CD4-positive, alpha-beta T cell treated with Interleukin-21 for 1 hour (primary cell): ENCODE results near the gene CTNNA2.
A peak's percentile ranks its signal among the peaks of the same experiment; 100 is the strongest.
"Not testable (repeated sequence)": the region's sequence is repeated elsewhere in the genome, so short reads cannot be mapped to it uniquely, and the experiment has no call there.

ENCODE experiments used
- DNase-seq: peaks from one replicate; pipeline ENCODE4 v3.0.0-alpha.2; 2020

CTNNA2 gene

DNA sequence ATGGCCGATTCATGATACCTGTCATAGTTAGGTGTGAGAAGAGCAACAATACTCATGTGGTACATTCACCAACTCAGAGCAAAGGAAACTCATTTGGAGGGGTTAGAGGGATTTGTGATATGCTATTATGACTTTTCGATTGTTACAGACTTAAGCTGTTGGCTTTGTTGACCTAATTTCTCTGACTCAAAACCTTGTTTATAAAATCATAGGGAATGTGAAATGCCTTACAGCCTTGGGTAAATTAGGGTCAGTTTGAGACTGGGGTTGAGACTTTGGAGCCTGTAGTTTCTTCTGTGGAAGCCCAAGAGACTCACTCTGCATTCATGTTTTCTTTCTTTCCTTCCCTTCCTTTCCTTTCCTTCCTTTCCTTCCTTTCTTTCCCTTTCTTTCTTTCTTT, 529.8 kb downstream of the CTNNA2 start:
- DNase-seq = no peak

DNA sequence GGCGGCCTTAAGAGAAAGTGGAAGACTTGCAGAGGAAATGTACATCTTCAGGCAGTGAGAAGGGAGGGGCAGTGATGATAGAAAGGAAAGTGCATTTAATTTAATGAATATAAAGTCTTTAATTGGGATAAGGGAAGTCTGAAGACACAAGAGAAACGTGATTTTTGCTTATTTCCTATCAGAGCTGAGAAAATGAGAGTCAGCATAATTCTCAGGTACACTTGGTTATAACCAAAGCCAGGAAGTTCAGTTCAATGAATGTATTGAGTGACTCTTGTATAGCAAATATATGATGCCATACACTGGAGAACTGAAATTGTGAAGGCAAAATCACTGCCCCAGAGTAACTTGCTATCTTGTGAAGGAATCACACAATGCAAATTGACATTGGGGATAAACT, 535.4 kb downstream of the CTNNA2 start:
- DNase-seq = no peak

DNA sequence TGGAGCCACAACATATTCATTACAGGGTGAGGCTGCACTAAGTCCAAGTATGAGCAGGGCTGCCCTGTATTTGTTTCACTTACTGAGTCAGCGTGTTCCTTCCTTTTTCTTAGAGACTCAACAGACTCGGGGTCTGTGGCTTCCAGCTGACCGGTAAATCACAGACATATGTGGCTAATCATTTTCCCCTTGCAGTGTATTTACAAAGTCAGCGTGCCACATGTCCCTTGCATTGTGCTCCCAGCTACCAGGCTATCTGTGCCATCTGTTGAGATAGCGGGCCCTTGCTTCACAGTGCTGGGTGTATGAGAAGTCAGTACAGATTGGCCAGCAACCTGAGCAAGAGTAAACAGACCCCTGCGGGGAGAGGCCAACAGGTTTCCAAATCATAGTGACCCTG, 537.4 kb downstream of the CTNNA2 start:
- no peak for DNase-seq

DNA sequence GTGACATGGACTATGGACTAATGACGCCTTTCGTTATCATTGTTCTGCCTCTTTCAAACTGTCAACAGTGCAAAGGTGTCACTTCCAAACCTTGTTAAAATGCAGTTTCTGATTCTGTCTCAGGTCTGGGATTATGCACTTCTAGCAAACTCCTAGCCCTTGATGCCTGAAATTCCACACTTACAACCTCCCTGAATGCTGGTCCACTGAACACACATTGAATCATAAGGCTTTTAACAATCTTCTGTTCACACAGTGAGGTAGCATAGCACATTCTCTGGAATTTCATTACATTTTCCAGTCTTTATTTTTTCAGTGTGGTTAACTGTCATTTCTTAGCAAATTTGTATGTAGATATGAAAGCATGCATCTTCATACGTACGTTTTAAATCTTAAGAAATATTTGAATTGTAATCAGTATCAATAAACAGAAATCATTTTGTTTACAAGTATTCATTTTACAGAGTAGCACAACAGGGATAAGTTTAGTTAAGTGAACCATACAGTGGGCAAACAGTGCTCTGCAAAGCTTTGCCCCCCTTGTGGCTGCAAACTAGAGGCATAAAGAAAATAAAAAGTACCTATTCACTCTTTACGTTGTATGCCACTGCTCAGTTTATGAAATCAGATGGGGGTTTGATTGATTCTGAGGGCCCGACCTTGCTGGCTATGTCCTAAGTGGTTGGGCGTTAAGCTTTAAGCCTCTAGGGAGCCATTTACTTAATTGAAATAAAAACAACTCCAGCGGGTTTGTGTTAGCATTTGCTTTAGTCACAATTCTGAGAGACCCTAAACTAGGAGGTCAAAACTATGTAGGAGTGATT, 540.9 kb downstream of the CTNNA2 start:
- DNase-seq = no peak

DNA sequence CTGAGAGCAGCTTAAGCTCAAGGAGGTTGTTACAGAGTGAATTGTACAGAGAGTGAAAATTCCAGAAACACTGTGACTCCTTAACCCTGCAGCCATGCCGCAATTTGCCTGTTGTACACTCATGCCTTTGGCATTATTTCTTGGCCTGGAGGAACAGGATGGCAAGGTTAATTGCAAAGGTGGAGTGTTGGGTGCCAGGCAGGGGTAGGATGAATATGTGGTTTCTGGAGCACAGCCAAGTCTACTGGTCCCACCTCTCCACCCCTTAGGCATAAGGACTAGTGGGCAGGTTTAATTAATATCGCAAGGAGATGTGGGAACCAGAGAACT, 541.5 kb downstream of the CTNNA2 start:
- DNase-seq = no peak

DNA sequence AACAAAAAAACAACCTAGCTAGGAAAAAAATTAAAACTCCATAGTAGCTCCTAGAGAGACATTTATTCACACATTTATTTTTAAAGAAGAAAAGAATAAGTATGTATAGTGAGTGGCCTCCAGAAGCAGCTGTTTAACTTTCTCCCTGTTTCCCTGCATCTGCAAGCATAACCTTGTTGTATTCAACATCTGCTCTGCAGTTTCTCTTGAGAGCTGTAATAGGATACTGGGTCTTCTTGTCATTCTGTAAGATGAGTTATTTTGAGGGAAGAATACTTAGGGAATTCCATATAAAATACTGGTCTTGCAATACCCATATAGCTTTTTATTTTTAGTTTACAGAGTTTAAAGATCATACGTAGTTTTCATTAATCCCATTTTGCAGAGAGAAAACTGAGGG, 545.1 kb downstream of the CTNNA2 start:
- DNase-seq = no peak

DNA sequence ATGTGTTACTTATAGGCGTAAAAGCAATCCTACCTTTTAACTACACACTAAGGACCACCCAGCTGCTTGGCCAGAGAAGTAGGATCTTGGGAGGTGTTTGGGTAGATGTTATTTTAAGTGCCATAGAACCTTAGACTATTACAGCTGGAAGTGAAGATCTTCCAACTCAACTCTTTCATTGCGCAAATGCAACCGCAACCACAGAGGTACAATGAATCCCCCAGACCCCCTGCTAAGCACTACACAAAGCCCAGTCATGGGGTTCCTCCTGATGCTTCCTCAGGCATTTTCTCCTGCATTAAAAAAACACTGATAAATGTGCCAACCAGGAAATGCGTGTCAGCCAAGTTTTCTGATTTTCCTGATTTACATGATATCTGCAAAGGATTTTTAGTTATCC, 545.7 kb downstream of the CTNNA2 start:
- no peak for DNase-seq

DNA sequence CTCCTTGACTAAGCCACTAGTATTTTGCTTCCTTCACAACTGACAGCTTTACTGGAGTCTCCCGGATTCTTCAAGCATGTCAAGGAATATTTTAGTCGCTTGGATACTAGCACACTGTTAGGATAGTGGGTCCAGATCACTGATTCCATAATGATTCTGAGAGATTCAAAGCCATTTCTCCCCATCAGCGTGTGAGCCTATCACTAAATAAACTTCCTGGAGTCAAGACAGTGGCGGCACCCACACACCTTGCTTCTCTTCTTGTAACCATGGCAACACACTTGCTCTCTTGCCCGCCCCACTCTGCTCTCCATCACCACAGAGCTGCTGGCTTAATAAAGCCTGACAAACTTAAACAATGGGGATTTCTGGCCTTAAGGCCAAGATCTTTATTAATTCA, 546.6 kb downstream of the CTNNA2 start:
- DNase-seq = no peak

DNA sequence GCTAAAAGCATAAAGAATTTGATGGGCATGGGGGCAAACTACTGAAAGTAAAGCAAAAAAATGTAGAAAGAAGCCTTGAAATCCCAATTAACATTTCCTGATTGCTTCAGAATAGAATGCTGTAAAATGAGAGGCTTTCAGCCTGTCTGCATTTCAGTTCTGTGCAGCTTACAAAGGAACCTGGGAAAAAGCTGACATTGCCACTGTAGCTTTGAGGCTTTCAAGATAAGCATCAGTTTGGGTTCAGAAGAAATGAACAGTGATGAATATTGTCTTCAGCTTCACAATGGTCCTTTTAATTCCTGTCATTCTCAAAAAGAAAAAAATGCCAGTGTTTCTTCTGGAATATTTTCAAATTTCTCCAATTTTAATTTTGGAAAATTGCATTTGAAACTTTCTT, 549.0 kb downstream of the CTNNA2 start:
- DNase-seq = no peak

DNA sequence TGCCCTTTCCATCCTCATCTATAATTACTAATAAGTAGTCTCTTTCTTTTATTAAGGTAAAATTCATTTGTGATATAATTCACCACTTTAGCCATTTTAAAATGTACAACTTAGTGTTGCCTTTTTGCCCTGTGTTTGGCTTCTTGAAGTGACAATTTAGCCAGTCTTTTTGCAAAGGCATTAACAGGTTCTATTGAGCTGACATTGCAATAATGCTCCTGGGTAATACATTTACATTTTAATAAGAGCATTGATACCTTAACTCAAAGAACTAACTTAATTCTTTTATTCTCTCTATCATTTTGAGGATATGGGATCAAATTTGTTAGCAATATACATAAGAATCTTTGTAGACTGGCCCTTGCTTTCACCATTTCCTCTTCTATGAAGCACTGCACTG, 549.4 kb downstream of the CTNNA2 start:
- no peak for DNase-seq

DNA sequence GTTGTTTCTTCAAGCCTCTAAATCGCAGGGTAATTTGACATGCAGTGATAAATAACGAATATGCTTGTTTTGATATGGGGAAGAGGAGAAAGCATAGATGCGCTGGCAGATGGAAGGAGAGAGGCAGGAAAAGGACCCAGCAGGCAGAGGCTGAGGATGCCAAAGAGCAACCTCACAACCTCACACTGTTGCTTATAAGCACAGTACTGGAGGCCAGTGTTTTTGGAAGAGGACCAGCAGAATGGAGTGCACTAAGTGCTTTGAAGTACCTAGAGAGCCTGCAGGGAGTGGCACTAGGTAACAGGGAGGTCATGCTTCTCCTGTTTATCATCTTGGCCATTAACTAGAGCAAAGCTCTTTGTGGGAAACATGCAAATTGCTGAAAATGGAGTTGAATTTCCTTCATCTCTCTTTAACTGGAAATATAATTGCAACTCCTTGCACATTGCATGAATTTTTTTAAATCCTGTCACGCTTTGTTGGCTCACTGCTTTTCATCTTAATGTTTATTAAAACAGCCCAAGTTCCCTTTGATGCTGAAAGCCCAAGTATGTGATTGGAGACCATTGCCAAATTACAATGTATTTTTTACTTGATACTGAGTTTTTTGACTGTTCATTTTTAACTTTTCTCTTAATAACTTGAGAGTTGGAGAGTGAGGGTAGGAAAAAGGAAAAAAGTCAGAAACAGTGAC, 555.3 kb downstream of the CTNNA2 start:
- no peak for DNase-seq

DNA sequence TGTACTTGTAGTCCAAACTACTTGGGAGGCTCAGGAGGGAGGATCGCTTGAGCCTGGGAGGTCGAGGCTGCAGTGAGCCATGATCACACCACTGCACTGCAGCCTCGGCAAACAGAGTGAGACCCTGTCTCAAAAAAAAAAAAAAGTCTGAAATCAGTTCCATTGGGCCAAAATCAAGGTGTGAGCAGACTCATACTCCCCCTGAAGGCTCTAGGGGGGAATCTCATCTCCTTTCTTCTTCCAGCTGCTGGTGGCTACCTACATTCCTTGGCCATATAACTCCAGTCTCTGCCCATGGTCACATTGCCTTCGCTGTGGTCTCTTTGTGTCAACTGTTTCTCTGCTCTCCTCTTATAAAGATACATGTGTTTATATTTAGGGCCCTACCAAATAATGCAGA, 557.7 kb downstream of the CTNNA2 start:
- DNase-seq = no peak

DNA sequence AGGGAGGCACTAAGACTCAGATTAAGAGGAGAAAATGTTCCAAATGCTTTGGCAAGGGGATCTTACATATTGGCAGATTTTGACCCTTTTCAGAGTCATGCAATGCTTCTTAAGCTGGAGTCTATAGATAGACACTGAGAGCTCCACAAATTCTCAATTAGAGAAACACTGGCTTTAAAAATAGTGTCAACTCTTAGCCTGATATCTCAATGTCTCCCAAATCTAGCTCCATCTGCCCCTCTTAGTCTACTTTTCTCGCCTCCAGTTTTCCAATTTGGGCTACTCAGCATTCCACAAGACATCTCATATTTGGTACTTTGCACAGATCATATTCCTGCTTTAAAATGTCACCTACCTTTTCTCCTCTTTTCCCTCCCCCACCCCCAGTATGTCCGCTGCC, 559.1 kb downstream of the CTNNA2 start:
- no peak for DNase-seq

DNA sequence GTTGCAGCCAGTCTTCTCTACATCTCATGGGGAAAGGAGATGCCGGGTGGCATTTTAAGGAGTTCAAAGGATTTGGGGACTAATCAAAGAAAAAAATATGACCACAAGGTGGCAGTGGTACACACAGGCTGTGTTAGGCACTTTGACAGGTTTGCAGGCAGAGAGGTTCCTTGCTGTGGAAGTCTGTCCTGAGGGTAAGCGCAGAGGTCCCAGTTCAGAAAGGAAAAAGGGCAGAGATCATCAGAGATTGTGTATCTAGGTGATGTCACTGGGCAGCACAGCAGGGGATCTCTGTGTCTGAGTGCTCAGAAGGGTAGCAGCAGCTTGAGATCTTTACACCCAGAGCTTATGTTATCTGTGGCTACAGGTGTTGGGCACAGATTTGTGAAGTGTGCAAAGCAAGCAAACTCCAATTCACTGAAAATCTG, 560.3 kb downstream of the CTNNA2 start:
- DNase-seq = peak; percentile 16

DNA sequence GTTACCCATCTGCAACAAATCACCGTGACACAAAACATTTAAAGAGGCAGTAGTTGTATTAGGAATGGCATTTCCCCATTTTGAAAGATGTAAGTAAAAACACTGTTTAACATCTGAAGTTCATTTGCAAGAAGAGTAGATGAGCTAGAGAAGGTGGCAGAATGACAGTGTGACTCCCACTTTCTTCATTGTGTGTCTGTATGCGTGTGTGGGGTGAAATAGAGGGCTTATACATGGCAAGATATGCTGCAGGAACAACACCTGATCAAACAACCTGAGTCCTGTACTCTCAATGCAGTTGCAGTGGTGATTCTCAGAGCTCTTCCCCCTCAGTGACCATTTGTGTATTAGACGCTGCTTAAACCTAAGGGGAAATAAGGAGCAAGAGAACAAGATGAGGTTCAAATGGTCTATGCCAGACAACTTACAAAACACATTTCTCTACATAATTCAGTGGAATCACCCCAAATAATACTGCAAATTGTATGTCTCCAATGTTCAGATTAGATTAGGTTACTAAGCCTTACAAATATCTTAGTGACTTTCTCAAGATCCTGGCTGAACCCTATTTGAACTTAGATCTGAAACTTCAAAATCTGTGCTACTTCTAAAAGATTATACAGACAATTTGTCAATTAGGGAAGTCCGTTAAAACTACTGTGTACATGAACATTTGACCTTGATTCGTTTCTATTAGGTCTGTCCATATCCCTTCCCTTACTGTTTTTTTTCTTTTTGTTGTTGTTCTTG, 561.6 kb downstream of the CTNNA2 start:
- no peak for DNase-seq

DNA sequence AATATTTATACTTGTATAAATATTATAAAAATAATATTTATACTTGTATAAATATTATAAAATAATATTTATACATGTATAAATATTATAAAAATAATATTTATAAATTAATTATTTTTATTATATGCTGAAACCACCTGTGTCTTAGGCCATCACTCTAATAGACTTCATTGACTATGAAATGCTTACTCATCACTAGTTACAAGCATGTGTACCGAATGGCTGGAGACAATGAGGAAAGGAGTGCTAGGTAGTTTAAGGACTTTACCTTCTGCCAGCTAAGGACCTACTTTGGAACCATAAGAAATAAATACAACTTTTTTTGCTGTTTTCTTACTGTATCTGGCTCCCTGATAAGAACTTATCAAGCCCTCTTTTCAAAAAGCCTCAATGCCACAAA, 562.9 kb downstream of the CTNNA2 start:
- DNase-seq = no peak

DNA sequence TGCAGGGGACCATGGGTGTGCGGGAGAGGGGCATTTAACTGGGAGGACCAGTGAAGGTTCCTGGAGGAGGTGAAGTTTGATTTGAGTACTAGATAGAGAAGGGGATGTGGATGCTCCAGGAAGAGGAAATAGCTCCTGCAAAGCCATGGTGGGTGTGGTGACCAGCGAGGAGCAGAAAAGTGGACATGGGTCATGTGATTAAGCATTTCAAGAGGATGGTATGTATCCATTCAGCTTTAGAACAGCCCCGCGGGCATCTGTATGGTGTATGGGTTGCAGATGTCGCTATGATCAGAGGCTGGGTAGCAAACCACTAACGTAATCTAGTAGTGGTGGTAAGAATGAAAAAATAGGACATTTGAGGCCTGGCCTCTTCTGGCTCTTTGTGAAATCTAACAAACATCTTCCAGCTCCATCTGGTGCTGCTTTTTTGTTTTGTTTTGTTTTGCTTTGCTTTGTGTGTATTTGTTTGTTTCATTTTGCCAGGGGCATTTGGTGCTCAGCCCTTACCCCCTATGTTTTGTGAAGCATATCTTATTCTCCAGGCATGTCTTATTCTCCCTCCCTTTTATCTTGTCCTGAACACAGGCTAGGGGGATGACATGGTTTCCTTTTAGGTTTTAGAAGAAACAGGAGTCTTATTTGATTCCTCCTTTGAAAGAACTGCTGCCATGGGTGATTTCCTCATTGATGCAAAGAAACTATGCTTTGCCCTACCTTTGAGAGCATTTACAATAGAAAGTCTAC, 565.6 kb downstream of the CTNNA2 start:
- DNase-seq = no peak

DNA sequence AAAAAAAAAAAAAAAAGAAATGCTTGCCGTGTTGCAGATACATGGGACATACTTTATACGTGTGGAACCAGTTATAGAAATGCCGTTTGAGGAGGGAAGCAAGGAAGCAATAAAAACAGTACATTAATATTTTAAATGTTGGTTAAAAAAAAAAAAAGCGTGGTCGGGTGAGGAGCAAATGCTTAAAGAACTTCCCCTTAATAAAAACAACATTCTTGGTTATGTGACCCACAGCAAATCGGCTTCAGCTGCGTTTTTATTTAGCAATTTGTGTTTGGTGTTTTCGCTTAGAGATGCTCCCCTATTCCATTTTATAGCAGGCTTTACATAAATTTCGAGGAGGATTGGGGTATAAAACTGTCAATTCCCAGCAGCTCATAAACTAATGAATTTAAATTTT, 568.1 kb downstream of the CTNNA2 start:
- DNase-seq = no peak

DNA sequence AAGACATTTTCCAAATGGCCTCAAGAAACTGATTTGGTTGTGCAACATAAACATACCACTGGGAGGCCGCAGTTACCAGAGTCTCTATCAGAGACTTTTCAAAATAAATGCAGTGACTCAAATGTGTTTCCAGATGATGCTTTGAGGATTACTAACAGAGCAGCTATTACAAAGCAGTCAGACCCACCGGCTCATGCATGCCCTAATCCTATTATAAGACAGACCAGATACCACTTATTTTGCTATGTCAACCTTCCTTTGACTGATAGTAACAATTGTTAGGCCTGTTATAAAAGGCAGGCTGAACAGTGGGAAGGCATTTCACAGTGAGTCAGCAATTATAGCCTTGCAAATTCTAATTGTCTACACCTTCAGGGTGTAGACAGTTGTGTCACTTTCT, 574.0 kb downstream of the CTNNA2 start:
- DNase-seq = no peak

DNA sequence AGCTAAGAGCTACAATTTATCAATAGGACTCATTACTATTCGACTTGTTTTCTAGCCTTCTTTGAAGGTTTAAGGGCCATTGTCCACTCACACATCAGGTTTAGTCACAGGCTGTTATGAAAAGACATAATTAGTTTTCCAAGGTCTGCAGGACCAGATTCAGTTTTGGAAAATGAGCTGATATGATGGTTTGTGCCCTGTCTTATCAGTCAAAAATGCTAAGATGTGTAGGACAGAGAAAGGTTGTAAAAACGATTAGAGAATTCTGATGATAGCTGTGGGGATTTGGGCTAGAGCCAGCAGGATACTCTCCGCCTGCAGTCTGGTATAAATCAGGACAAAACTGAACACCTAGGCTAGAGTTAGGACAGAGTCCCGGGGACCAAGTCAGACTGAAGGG, 578.4 kb downstream of the CTNNA2 start:
- no peak for DNase-seq

DNA sequence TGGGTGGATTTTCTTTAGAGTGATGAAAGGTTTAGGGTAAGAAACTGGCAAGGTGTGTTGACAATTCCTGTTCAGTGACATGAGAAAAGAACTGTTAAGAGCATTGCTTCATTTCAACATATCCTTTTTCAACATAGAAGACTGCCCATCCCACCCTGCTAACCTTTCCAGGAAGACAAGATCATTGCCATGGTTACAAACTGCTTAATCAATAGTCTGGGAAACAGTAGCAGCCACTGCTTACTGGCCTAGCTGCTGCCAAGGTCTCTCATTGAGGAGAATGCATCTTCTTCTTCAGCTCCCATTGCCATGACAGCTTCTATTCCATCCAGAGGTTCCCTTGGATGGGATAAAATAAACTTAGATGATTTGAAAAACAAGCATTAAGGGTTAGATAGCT, 579.6 kb downstream of the CTNNA2 start:
- no peak for DNase-seq

DNA sequence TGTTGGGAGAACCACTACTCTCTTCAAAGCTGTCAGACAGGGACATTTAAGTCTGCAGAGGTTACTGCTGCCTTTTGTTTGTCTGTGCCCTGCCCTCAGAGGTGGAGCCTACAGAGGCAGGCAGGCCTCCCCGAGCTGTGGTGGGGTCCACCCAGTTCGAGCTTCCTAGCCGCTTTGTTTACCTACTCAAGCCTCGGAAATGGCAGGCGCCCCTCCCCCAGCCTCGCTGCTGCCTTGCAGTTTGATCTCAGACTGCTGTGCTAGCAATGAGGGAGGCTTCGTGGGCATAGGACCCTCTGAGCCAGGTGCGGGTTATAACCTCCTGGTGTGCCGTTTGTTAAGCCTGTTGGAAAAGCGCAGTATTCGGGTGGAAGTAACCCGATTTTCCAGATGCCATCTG, 585.7 kb downstream of the CTNNA2 start:
- not testable (repeated sequence) for DNase-seq

DNA sequence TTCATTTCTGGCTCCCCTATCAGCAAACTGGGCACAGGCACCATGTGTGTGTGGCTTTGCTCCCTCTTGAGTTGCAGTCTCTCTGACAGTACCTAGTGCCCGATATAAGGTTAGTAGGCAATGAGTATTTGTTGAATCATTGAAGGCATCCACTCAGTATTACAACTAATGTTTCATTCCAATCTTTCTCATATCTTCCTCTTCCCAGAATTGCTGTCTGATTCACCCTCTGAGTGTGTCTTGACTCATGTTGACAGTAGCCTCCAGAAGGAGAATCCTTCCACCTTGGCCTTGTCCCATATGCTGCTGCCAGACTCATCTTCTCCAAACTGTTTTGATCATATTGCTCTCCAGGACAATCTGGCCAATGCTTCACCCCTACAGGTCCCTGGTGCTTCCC, 589.2 kb downstream of the CTNNA2 start:
- DNase-seq = no peak
